GM21723 (cell line): ENCODE results near the gene SLCO4C1.
"Not testable (repeated sequence)": the region's sequence is repeated elsewhere in the genome, so short reads cannot be mapped to it uniquely, and the experiment has no call there.

ENCODE experiments used
- ATAC-seq: cut with Tn5 transposase; IDR thresholded peaks from one replicate; pipeline ENCODE4 v1.9.1; 2021; ENCODE audit warnings: mild to moderate bottlenecking, moderate library complexity; ENCODE audit not compliant: unreplicated experiment

The SLCO4C1 gene, protein sequence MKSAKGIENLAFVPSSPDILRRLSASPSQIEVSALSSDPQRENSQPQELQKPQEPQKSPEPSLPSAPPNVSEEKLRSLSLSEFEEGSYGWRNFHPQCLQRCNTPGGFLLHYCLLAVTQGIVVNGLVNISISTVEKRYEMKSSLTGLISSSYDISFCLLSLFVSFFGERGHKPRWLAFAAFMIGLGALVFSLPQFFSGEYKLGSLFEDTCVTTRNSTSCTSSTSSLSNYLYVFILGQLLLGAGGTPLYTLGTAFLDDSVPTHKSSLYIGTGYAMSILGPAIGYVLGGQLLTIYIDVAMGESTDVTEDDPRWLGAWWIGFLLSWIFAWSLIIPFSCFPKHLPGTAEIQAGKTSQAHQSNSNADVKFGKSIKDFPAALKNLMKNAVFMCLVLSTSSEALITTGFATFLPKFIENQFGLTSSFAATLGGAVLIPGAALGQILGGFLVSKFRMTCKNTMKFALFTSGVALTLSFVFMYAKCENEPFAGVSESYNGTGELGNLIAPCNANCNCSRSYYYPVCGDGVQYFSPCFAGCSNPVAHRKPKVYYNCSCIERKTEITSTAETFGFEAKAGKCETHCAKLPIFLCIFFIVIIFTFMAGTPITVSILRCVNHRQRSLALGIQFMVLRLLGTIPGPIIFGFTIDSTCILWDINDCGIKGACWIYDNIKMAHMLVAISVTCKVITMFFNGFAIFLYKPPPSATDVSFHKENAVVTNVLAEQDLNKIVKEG

GRCh38 chr5:102296178-102296817, at the start of gene SLCO4C1:
Gene SLCO4C1 (minus strand): TSS chr5:102296284. CDS start chr5:102296262, 22 bp downstream.
- peak; percentile 96 for ATAC-seq

DNA sequence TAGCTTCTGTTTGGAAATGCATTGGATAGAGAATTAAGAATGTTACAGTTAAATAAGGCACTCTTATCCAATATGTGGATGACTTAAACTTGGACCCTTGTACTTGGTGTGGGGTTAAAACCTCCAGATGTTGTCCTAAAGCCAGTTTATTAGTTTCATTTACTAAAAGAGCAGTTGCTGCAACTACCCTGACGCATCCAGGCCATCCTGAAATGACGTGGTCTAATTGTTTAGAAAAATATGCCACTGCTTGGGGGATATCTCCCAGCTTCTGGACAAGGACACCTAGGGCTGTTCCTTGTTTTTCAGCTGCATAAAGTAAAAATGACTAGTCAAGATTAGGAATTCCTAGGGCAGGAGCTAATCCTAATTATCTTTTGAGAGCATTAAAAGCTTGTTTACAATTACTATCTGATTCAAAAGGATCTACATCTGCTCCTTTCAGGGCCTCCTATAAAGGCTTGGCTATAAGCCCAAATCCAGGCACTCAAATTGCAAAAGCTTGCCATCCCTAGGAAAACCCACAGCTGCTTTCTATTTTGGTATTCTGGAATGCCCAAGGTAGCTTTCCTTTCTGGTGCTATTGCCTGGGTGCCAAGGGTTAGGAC, 45.7 kb upstream of the SLCO4C1 start:
- no peak for ATAC-seq

GRCh38 chr5:102324714-102325113, 28.6 kb upstream of the SLCO4C1 start:
- no peak for ATAC-seq

DNA sequence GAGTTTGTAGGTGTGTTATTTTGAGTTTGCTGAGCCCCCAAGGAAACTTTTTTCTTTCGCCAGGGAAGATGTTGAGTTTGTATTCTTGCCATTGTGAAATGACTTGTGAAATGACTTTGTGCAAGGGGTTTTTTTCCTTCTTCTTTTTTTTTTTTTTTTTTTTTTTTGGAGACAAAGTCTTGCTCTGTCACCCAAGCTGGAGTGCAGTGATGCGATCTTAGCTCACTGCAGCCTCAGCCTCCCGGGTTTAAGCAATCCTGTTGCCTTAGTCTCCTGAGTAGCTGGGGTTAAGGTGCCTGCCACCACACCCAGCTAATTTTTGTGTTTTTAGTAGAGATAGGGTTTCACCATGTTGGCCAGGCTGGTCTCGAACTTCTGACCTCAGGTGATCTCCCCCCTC, 22.7 kb upstream of the SLCO4C1 start:
- ATAC-seq = not testable (repeated sequence)

DNA sequence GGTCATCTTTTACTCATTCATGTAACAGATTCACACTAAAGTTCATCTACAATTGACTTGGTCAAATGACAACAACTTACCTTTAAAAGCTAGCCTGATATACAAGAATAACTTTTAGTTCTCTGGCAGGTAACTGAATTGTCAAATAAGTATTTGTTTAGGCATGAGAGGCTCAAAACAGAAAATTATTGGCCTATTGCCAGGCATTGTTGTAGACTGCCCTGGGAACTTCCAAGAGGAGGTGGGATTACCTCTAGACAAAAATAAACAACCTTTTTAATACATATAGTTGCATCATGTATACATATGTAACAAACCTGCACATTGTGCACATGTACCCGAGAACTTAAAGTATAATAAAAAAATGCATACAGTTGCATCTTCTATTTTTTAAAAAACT, 18.2 kb upstream of the SLCO4C1 start:
- ATAC-seq = no peak

DNA sequence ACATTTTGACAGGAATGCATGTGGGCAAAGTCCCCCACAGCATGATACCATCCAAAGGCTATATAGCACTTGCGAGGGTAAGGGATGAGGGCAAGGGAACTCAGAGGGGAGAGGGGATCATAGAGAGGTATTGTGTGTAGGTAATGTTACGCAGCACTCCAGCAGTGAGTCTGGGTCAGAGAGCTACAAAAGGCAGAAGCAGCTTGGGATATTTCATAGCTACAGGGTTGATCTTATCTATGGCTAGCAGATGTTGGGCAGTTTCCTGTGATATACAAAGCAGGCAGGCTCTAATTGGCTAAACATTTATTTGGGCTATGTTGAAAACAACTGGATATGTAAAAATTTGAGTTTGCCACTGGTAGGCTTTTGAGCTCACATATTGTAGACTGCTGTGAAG, 17.8 kb upstream of the SLCO4C1 start:
- no peak for ATAC-seq

- no peak for ATAC-seq
Measured at GRCh38 chr5:102312586-102313370, 16.7 kb upstream of the SLCO4C1 start.

DNA sequence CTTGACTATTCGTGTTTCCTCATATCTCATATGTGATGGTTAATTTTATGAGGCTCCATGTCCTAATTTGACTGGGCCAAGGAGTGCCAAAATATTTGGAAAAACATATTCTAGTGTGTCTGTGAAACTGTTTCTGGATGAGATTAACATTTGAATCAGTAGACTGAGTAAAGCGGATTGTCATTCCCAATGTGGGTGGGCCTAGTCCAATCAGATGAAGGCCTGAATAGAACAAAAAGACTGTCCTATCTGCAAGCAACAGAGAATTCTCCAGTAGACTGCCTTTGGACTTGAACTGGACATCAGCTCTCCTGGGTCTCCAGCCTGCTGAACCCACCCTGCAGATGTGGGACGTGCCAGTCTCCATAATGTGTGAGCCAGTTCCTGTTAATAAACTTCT, 13.5 kb upstream of the SLCO4C1 start:
- ATAC-seq = no peak

GRCh38 chr5:102307232-102307631, 11.1 kb upstream of the SLCO4C1 start:
- no peak for ATAC-seq

- ATAC-seq = no peak
Measured at GRCh38 chr5:102306121-102306520, 10.0 kb upstream of the SLCO4C1 start.

DNA sequence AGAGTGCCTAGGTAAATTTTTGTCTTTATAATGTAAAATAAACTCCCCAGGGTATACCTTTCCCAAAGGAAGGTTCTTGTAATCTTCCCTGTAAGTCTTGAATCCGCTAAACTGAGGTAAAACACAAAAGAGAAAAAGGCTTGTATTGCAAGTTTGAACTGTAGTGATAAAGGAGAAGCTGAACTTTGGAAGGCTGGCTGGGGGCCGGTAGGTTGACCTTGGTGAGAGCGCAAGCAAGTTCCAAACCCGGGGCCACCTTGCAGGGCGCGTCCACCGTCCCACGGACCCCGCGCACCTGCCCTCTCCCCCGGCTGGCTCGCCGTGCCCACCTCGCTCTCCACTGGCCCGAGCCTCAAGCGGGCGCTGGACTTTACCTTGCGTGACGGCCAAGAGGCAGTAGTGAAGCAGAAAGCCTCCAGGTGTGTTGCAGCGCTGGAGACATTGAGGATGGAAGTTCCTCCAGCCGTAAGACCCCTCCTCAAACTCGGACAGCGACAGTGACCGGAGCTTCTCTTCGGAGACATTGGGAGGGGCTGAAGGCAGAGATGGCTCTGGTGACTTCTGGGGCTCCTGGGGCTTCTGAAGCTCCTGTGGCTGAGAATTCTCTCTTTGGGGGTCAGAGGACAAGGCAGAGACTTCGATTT, 428 bp downstream of the SLCO4C1 start:
- ATAC-seq = peak; percentile 11

DNA sequence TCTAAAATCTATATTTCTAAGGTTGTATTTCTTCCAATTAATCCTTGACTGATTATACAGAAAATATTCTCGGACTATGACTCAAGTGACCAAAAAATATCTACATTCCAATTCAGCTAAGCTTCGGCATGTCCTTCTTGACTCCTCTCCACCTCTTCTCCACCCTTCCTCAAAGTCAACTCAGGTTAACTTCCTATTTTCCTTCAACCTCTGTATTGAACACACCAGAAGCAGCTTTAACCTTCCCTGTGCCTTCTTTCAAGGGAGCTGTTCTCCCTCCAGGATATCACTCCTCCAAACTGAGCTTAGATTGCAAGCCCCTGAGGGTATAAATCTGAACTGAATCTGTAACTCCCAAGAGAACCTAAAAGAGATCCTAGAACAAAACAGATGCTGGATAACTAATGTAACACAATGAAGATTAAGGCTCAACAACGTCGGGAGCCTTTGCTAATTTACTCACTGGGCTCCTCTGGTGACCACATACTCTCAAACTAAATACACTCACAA, 1.1 kb downstream of the SLCO4C1 start:
- ATAC-seq = no peak

DNA sequence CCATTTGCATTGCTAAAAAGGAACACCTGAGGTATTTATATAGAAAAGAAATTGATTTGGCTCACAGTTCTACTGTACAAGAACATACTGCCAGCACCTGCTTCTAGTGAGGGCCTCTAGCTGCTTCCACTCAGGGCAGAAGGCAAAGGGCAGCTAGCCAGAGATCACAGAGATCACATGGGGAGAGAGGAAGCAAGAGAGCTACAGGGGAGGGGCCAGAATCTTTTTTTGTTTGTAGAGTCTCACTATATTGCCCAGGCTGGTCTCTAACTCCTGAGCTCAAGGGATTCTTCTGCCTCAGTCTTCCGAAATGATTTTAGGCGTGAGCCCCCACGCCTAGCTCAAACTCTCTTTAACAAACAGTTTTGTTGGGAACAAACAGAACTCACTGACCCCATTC, 6.1 kb downstream of the SLCO4C1 start:
- no peak for ATAC-seq

GRCh38 chr5:102289251-102289899, 6.7 kb downstream of the SLCO4C1 start:
- ATAC-seq = no peak

- no peak for ATAC-seq
Measured at GRCh38 chr5:102288630-102289029, 7.5 kb downstream of the SLCO4C1 start.

DNA sequence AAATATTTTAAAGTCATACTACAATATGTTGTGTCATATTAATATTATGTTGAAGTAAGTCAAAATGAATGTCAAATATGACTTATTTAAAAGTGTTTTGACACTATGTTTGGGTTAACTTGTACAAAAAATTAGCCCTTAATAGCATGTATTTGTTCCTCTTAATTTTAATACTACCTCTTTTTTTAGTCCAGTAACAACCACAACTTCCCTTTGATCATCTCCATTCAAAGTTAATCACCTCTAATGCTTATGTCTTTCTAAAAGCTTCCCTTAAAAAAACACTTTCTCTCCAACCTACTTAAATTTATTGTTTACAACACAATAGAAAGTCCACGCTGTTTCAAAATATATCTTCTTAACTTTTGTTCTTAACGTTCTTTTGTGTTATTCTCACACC, 9.6 kb downstream of the SLCO4C1 start:
- ATAC-seq = no peak

DNA sequence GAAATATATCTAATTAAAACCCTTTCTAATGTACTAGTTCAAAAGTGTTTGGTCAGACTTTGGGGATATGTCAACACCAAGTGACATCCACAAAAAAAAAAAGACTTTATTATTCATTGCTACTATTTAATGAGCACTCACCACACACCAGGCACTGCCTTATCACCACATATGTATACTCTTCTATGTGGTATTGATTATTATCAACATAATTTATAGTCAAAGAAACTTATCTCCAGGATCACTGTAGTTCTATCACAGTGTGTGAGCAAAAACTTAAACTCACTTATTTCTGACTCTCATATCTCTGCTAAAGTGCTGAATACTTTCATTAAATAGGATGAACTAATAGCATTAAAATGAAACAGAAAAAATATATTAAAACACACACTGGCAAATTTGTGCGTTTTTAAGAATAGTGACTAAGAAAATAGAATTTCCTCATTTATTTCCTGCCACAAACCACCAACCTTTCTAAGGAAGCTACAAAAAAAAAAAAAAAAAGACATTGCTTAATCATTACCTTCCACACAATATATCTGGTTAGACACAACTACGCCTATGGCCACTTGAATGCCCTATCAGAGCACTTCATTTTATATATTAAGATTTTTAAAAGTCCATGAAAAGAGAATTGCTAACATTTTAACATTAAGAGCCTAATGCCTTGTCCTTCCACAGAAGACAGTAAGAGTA, 12.8 kb downstream of the SLCO4C1 start:
- no peak for ATAC-seq

DNA sequence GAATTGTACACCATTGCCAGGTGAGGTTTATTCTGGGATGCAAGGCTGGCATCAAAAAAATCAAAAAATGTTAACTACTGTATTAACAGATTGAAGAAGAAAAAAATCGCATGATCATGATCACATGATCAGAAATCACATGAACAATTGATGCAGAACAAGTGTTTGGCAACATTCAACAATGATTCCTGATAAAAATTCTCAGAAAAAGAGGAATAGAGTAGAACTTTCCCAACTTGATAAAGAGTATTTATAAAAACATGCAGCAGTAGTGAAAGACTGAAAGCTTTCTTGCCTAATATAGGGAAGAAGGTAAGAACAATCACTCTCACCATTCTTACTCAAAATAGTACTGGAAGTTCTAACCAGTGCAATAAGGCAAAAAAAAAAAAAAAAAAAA, 16.4 kb downstream of the SLCO4C1 start:
- ATAC-seq = no peak

DNA sequence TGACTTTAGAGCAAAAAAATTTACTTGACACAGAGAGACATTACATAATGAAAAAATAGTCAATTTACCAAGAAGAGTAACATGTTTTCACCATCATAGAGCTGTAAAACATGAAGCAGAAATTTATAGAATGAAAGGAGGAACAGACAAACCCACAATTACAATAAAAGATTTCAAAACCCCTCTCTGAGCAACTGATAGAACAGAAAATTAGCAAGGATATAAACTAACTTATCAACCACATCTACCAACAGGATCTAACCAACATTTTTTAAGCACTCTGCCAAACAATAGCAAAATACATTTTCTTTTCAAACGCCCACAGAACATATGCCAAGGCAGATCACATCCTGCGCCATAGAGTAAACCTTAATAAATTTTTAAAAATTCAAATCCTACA, 17.9 kb downstream of the SLCO4C1 start:
- no peak for ATAC-seq
